ENCODE data around the gene ACSL1. TPM values are rescaled to one million over a fixed set of nuclear protein-coding genes. Genes with fewer than 3 reads are reported as not detected.

Gene ACSL1
- polyA plus RNA-seq, 1 donor, result 13.8 TPM

DNA sequence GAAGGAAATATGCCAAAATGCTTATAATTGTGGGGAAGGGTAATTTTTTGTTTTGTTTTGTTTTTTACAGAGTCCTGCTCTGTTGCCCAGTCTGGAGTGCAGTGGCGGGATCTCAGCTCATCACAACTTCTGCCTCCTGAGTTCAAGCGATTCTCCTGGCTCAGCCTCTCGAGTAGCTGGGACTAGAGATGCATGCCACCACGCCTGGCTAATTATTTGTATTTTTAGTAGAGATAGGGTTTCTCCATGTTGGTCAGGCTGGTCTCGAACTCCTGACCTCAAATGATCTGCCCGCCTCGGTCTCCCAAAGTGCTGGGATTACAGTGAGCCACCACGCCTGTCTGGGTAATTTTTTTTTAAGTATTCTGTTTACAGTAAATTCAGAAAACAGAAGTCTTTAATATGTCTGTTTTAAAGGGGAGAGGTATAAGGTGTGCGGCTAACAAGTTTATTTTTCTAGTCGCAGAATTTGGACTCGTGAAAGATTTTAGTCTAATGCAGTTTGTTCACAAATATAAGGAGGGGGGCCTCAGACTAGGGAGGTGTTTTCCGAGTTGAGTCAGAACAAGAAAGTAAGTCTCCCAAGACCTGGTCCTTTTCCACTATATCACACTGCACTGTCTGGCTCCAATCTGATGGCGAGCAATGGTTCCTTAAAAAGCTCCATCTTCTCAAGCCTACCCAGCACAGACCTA lies 1.5 kb downstream of the ACSL1 start:
- Histone ChIP-seq H3K27ac (ENCODE audit: low read length) (no peak overlapping the region), H3K27me3 (ENCODE audit: control insufficient read depth, insufficient read depth, low read length) (peaks cover 44% of the 10 kb centered on the region), H3K4me1 (ENCODE audit: control insufficient read depth, insufficient read depth, low read length) (peaks cover 6% of the 10 kb centered on the region), H3K4me3 (ENCODE audit: low read length) (no peak overlapping the region), H3K9me3 (ENCODE audit: control insufficient read depth, low read depth, low read length) (no peaks in the 10 kb centered on the region), H3K36me3 (ENCODE audit: control insufficient read depth, insufficient read depth, low read length) (no peaks in the 10 kb centered on the region)
- no CpG with 5 or more reads among the region's 13 CpGs for WGBS (ENCODE audit: insufficient coverage, low lambda C conversion rate)
- DNase-seq, result no peak

DNA sequence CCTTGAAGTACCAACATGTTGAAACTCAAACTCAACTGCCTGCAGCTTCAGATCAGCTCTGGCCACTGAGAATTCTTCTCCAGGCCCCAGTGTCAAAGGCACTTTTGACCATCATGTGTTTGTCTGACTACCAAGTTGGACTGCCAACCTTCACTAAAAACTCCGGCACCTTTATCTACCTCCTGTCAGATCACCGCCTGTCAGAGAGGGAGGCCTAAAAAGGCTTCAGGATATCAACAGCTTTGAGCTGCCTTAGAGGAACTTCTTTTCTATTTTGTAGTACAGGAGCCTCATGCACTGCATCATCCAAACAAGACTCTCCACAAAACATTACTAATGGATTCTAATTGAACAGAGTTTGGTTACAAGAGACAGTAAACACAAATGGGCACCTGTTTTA lies 2.8 kb downstream of the ACSL1 start:
- no CpG with 5 or more reads among the region's 2 CpGs for whole genome bisulfite sequencing (ENCODE audit: insufficient coverage, low lambda C conversion rate)
- no peak overlapping the region for H3K27ac ChIP-seq (ENCODE audit: low read length)
- H3K36me3 ChIP-seq (ENCODE audit: control insufficient read depth, insufficient read depth, low read length), result no peaks in the 10 kb centered on the region
- peaks cover 6% of the 10 kb centered on the region for H3K4me1 ChIP-seq (ENCODE audit: control insufficient read depth, insufficient read depth, low read length)
- no peak for DNase-seq
- peaks cover 40% of the 10 kb centered on the region for H3K27me3 ChIP-seq (ENCODE audit: control insufficient read depth, insufficient read depth, low read length)
- H3K4me3 ChIP-seq (ENCODE audit: low read length), result no peak overlapping the region
- no peaks in the 10 kb centered on the region for H3K9me3 ChIP-seq (ENCODE audit: control insufficient read depth, low read depth, low read length)

DNA sequence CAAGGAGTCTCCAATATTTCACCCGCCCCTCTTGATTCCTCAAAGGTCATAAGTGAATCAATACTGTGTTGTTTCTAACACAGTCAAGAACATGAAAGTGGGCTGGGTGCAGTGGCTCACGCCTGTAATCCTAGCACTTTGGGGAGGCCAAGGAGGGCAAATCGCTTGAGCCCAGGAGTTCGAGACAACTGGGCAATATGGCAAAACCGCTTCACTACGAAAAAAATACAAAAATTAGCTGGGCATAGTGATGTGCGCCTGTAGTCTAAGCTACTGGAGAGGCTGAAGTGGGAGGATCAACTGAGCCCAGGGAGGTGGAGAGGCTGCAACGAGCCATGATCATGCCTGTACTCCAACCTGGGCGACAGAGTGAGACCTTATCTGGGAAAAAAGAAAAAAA lies 3.4 kb downstream of the ACSL1 start:
- H3K9me3 ChIP-seq (ENCODE audit: control insufficient read depth, low read depth, low read length), result no peaks in the 10 kb centered on the region
- WGBS (ENCODE audit: insufficient coverage, low lambda C conversion rate), result no CpG with 5 or more reads among the region's 9 CpGs
- H3K27ac ChIP-seq (ENCODE audit: low read length), result no peak overlapping the region
- no peak overlapping the region for H3K4me3 ChIP-seq (ENCODE audit: low read length)
- H3K36me3 ChIP-seq (ENCODE audit: control insufficient read depth, insufficient read depth, low read length), result no peaks in the 10 kb centered on the region
- peaks cover 6% of the 10 kb centered on the region for H3K4me1 ChIP-seq (ENCODE audit: control insufficient read depth, insufficient read depth, low read length)
- H3K27me3 ChIP-seq (ENCODE audit: control insufficient read depth, insufficient read depth, low read length), result peaks cover 36% of the 10 kb centered on the region
- no peak for DNase-seq

DNA sequence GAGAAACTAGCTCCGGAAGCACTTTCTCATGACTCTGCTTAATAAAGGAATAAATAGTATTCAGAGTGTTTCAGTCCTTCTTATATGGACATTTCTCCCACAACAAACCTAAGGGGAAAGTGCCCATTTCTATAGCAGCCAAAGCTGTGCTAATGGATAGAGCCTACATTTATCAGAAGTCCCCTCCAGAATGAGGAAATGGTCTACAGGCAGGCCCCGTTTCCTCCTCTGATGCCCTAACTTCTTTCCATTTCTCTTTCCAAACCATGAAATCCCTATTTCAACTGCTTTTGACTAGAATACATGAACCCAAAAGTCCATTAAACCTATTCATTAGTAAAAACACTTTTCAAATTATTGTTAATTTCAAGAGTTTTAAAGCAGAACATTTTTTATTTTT lies 4.5 kb downstream of the ACSL1 start:
- peaks cover 6% of the 10 kb centered on the region for H3K4me1 ChIP-seq (ENCODE audit: control insufficient read depth, insufficient read depth, low read length)
- no peak overlapping the region for H3K27ac ChIP-seq (ENCODE audit: low read length)
- no peak overlapping the region for H3K4me3 ChIP-seq (ENCODE audit: low read length)
- no CpG with 5 or more reads among the region's 2 CpGs for WGBS (ENCODE audit: insufficient coverage, low lambda C conversion rate)
- H3K9me3 ChIP-seq (ENCODE audit: control insufficient read depth, low read depth, low read length), result no peaks in the 10 kb centered on the region
- no peaks in the 10 kb centered on the region for H3K36me3 ChIP-seq (ENCODE audit: control insufficient read depth, insufficient read depth, low read length)
- DNase-seq, result no peak
- peaks cover 25% of the 10 kb centered on the region for H3K27me3 ChIP-seq (ENCODE audit: control insufficient read depth, insufficient read depth, low read length)

DNA sequence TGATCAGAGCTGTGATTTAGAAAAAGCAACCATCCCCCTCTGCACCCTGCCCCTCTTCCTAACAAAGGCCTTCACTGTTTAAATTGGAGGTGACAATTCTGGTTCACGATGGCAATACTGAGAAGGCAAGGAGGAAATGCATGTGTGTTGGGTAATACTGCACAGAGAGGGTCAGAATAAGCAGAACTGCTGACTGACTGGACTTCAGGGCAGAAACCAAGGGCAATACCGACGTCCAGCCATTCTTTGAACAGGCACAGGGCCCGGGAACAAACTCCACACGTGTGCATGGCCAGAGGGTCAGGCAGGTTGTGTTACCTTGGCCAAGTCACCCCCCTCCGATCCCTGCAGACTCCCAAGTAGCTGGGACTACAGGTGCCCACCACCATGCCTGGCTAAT lies 6.0 kb downstream of the ACSL1 start:
- Histone ChIP-seq H3K9me3 (ENCODE audit: control insufficient read depth, low read depth, low read length) (no peaks in the 10 kb centered on the region), H3K27ac (ENCODE audit: low read length) (no peak overlapping the region), H3K4me3 (ENCODE audit: low read length) (no peak overlapping the region), H3K27me3 (ENCODE audit: control insufficient read depth, insufficient read depth, low read length) (peaks cover 20% of the 10 kb centered on the region), H3K4me1 (ENCODE audit: control insufficient read depth, insufficient read depth, low read length) (peaks cover 6% of the 10 kb centered on the region), H3K36me3 (ENCODE audit: control insufficient read depth, insufficient read depth, low read length) (no peaks in the 10 kb centered on the region)
- DNase-seq, result no peak
- no CpG with 5 or more reads among the region's 6 CpGs for WGBS (ENCODE audit: insufficient coverage, low lambda C conversion rate)

DNA sequence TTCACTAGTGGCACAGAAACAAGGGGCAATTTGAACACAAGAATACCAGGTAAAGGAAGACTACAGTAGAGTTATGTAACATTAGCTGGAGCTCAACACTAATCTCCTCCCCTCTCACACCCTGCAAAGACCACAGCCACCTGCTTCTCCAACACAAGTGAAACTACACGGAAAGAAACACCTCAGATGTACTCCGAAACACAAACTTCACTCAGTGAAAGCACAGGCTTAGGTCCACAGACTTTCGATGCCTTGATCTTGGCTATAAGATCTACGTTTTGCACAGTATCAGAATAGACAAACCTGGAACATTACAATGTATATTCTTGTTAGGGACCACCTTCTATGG lies 7.6 kb downstream of the ACSL1 start:
- H3K27ac ChIP-seq (ENCODE audit: low read length), result no peak overlapping the region
- no CpG with 5 or more reads among the region's 4 CpGs for WGBS (ENCODE audit: insufficient coverage, low lambda C conversion rate)
- H3K4me1 ChIP-seq (ENCODE audit: control insufficient read depth, insufficient read depth, low read length), result peaks cover 8% of the 10 kb centered on the region
- DNase-seq, result no peak
- H3K9me3 ChIP-seq (ENCODE audit: control insufficient read depth, low read depth, low read length), result no peaks in the 10 kb centered on the region
- H3K27me3 ChIP-seq (ENCODE audit: control insufficient read depth, insufficient read depth, low read length), result peaks cover 8% of the 10 kb centered on the region
- H3K36me3 ChIP-seq (ENCODE audit: control insufficient read depth, insufficient read depth, low read length), result no peaks in the 10 kb centered on the region
- no peak overlapping the region for H3K4me3 ChIP-seq (ENCODE audit: low read length)

DNA sequence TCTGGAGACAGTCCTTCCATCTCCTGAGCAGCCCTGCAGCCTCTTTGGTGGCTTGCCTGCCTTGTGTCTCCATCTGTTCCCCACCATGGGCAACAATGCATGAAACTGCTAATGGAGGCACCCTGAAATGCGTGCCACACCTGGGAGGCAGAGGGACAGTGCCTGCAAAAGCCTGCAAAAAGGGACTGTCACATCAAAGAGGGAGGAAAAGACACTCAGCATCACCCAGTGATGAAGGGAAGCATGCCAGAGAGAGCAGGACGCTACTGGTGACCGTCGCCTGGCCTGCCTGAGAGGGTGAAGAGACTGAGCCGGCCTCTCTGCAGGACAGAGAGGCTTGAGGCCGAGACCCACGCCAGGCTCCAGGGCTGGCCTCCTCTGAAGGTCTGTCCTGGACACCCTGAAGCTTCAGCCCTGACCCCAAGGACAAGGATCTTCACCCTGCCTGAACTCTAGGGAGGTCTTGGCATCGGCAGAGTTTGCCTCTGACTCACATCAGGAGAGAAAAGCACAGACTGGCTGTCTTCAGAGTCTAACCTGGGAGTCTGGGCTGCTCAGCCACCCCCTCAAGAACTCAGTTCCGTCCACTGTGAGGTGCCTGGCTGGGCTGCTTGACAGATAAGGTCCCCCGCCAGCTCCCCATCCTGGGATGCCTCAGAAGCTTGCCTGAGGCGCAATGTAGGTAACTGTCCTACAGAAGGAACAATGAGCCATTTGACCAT lies 8.1 kb downstream of the ACSL1 start:
- peaks cover 8% of the 10 kb centered on the region for H3K4me1 ChIP-seq (ENCODE audit: control insufficient read depth, insufficient read depth, low read length)
- H3K4me3 ChIP-seq (ENCODE audit: low read length), result no peak overlapping the region
- DNase-seq, result no peak
- H3K9me3 ChIP-seq (ENCODE audit: control insufficient read depth, low read depth, low read length), result no peaks in the 10 kb centered on the region
- H3K27ac ChIP-seq (ENCODE audit: low read length), result no peak overlapping the region
- H3K27me3 ChIP-seq (ENCODE audit: control insufficient read depth, insufficient read depth, low read length), result peaks cover 5% of the 10 kb centered on the region
- WGBS (ENCODE audit: insufficient coverage, low lambda C conversion rate), result no CpG with 5 or more reads among the region's 11 CpGs
- H3K36me3 ChIP-seq (ENCODE audit: control insufficient read depth, insufficient read depth, low read length), result no peaks in the 10 kb centered on the region

DNA sequence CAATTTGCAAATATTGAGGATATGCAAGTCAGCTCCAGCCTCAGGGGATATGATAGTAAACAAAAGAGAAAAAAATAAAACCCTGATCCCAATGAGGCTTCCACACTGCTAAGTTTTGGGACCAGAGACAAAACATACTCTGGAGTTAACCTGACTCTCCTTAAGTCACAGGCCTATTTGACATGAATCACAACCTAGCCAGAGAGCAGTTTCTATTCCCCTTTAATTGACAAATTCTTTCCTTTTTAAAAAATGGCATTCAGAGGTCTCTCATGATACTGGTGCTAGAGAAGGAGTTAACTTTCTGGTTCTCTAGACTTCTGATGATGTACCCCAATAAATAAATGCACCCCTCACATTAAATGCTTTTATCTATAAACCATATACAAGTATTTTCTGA lies 8.8 kb downstream of the ACSL1 start:
- no peaks in the 10 kb centered on the region for H3K27me3 ChIP-seq (ENCODE audit: control insufficient read depth, insufficient read depth, low read length)
- no peaks in the 10 kb centered on the region for H3K36me3 ChIP-seq (ENCODE audit: control insufficient read depth, insufficient read depth, low read length)
- peaks cover 8% of the 10 kb centered on the region for H3K4me1 ChIP-seq (ENCODE audit: control insufficient read depth, insufficient read depth, low read length)
- no peak for DNase-seq
- H3K9me3 ChIP-seq (ENCODE audit: control insufficient read depth, low read depth, low read length), result no peaks in the 10 kb centered on the region
- no peak overlapping the region for H3K4me3 ChIP-seq (ENCODE audit: low read length)
- H3K27ac ChIP-seq (ENCODE audit: low read length), result no peak overlapping the region

DNA sequence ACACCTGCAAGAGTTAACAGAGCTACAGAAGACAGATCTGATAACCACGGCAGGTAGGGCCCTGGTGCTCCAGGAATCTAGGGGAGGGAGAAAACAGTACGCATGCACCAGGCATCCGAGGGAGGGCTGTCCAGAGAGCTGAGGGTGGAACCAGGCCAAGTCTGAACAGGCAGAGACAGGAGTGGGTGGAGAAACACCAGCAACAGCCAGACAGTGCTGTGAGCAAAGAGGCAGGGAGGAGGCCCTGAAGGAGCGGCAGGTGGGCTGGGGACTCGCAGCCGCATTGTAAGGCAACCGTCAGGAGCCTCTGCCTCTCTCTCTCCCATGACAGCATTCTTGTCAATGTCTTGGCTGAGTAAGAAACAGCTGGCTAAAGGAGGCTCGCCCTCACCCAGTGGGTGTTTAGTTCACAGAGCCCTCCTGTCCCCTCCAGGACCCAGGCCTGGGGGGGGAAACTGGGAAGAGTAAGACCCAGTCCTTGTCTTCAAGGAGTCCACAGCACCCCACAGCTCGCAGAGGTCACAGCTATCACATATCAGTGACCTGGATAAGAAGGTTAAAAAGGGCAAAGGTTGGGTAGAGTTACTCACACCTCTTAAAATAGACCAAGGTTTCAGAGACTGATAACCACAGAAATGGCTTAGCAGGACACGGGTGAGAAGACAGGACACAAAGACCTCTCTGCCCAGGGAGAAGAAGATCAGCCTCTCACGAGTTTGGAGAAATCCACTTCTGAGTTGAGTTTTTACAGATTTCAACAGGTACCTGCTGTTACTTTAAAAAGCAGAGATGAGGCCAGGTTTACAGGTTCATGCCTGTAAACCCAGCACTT lies 10.5 kb downstream of the ACSL1 start:
- peak; percentile 75 to 85 for DNase-seq
- Histone ChIP-seq H3K4me1 (ENCODE audit: control insufficient read depth, insufficient read depth, low read length) (peaks cover 8% of the 10 kb centered on the region), H3K27ac (ENCODE audit: low read length) (peak overlapping the region; percentile 42), H3K9me3 (ENCODE audit: control insufficient read depth, low read depth, low read length) (no peaks in the 10 kb centered on the region), H3K36me3 (ENCODE audit: control insufficient read depth, insufficient read depth, low read length) (no peaks in the 10 kb centered on the region), H3K27me3 (ENCODE audit: control insufficient read depth, insufficient read depth, low read length) (peaks cover 2% of the 10 kb centered on the region), H3K4me3 (ENCODE audit: low read length) (no peak overlapping the region)
- no CpG with 5 or more reads among the region's 11 CpGs for WGBS (ENCODE audit: insufficient coverage, low lambda C conversion rate)

DNA sequence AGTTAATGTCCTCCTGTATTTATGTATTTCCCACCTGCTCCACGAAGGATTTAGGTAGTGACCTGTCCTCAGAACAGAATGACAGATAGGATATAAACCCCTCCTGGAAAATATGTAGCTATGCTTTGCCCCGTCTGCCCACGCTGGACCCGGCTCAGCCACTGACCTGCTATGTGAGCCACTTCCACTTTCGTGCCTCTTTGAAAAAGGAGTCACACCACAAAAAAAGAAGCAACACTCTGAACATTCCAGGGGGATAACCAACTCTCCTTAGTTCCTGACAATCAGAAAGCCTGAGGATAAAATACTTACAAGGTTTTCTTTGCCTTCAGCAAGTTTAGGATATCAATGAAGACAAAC lies 11.1 kb downstream of the ACSL1 start:
- Histone ChIP-seq H3K4me1 (ENCODE audit: control insufficient read depth, insufficient read depth, low read length) (peaks cover 8% of the 10 kb centered on the region), H3K36me3 (ENCODE audit: control insufficient read depth, insufficient read depth, low read length) (no peaks in the 10 kb centered on the region), H3K4me3 (ENCODE audit: low read length) (no peak overlapping the region), H3K9me3 (ENCODE audit: control insufficient read depth, low read depth, low read length) (no peaks in the 10 kb centered on the region), H3K27ac (ENCODE audit: low read length) (peak overlapping the region; percentile 42), H3K27me3 (ENCODE audit: control insufficient read depth, insufficient read depth, low read length) (peaks cover 2% of the 10 kb centered on the region)
- no CpG with 5 or more reads among the region's 5 CpGs for WGBS (ENCODE audit: insufficient coverage, low lambda C conversion rate)
- DNase-seq, result no peak
